Measurements from ENCODE around the gene TTLL6. TPM values are rescaled to one million over a fixed set of nuclear protein-coding genes. Genes with fewer than 3 reads are reported as not detected.

The TTLL6 gene
- total RNA-seq, 1 experiment from 2014 or later: 2.4 TPM

GRCh38 chr17:48727415-48728175 is 89.4 kb downstream of the TTLL6 start:
- H3K9me3 Mint-ChIP-seq: peaks cover 4 to 15% of the 10 kb centered on the region in 2 experiments; a peak in 3 of 5 replicates
- WGBS (ENCODE audit: extremely low coverage, insufficient read length, low lambda C conversion rate): no CpG with 5 or more reads among the region's 9 CpGs
- Histone ChIP-seq H2BK12ac (ENCODE audit: insufficient read length, low read depth, low read length) (no peak overlapping the region), H3K79me1 (ENCODE audit: insufficient read depth, low read depth, low read length, poor library complexity, severe bottlenecking) (no peaks in the 10 kb centered on the region), H4K8ac (replicated peaks; ENCODE audit: insufficient read length, low read depth, low read length) (no peak overlapping the region), H2AFZ (ENCODE audit: low read length) (no peak overlapping the region), H3K4ac (ENCODE audit: low read depth, low read length) (no peak overlapping the region), H3K27ac (ENCODE audit: insufficient read length, low read depth, low read length) (no peak overlapping the region), H3K56ac (ENCODE audit: insufficient read length, low read depth, low read length) (no peak overlapping the region), H2BK20ac (ENCODE audit: low read depth, low read length, poor library complexity, severe bottlenecking) (no peak overlapping the region), H2BK15ac (ENCODE audit: low read depth, low read length) (no peak overlapping the region), H4K5ac (ENCODE audit: insufficient read length, low read depth, low read length) (no peak overlapping the region), H3T11ph (ENCODE audit: low read length) (no peak overlapping the region), H3K18ac (ENCODE audit: insufficient read length, low read depth, low read length) (no peak overlapping the region), H4K91ac (ENCODE audit: insufficient read length, low read depth, low read length) (no peak overlapping the region), H3K4me1 (ENCODE audit: insufficient read depth, low read length) (no peaks in the 10 kb centered on the region; the same call in 1 of the 2 replicates), H3K27me3 (ENCODE audit: insufficient read depth, low read length) (peaks cover 99% of the 10 kb centered on the region), H2BK5ac (ENCODE audit: insufficient read length, low read length) (no peak overlapping the region), H3K9ac (ENCODE audit: extremely low read depth, insufficient read length, low read length) (no peak overlapping the region), H3K23ac (ENCODE audit: insufficient read length, low read depth, low read length) (no peak overlapping the region), H3K23me2 (ENCODE audit: insufficient read length, low read depth, low read length, poor library complexity, severe bottlenecking) (peaks cover 8% of the 10 kb centered on the region), H2AK5ac (ENCODE audit: insufficient read length, low read length) (no peak overlapping the region), H3K14ac (ENCODE audit: insufficient read depth, low read length) (no peak overlapping the region), H4K20me1 (ENCODE audit: control insufficient read depth, insufficient read depth, insufficient read length) (peaks cover 4% of the 10 kb centered on the region), H2BK120ac (ENCODE audit: low read depth, low read length, poor library complexity, severe bottlenecking) (no peak overlapping the region), H3K79me2 (ENCODE audit: insufficient read depth, low read length) (no peaks in the 10 kb centered on the region), H3K9me3 (ENCODE audit: control insufficient read depth, low read depth, low read length) (no peaks in the 10 kb centered on the region), H3K4me2 (ENCODE audit: insufficient read depth, insufficient read length, low read length) (no peak overlapping the region)
- TF ChIP-seq, protein P1, sequence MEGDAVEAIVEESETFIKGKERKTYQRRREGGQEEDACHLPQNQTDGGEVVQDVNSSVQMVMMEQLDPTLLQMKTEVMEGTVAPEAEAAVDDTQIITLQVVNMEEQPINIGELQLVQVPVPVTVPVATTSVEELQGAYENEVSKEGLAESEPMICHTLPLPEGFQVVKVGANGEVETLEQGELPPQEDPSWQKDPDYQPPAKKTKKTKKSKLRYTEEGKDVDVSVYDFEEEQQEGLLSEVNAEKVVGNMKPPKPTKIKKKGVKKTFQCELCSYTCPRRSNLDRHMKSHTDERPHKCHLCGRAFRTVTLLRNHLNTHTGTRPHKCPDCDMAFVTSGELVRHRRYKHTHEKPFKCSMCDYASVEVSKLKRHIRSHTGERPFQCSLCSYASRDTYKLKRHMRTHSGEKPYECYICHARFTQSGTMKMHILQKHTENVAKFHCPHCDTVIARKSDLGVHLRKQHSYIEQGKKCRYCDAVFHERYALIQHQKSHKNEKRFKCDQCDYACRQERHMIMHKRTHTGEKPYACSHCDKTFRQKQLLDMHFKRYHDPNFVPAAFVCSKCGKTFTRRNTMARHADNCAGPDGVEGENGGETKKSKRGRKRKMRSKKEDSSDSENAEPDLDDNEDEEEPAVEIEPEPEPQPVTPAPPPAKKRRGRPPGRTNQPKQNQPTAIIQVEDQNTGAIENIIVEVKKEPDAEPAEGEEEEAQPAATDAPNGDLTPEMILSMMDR (conservative IDR thresholded peaks at IDR 0.05): no peak
- peaks cover 14 to 28% of the 10 kb centered on the region in 2 experiments for H3K4me1 Mint-ChIP-seq
- H3K4me3 Mint-ChIP-seq: 0 out of 5 replicates have a peak overlapping the region, but pooled peaks of 1 of the 2 experiments have one; percentile 7
- H3K27me3 Mint-ChIP-seq (ENCODE audit: low read depth): peaks cover 100% of the 10 kb centered on the region
- DNase-seq: no peak
- no peak overlapping the region for H3K27ac Mint-ChIP-seq
- H3K36me3 Mint-ChIP-seq (ENCODE audit: insufficient read depth in 1 of 3, low read depth in 3 of 3): peaks cover 0 to 2% (median 0%) of the 10 kb centered on the region in 3 experiments; a peak in 1 of 7 replicates

Measured in H9 (cell line).